ENCODE results near the gene DPEP2NB.
"Not testable (repeated sequence)": the region's sequence is repeated elsewhere in the genome, so short reads cannot be mapped to it uniquely, and the experiment has no call there.

DPEP2NB gene

DNA sequence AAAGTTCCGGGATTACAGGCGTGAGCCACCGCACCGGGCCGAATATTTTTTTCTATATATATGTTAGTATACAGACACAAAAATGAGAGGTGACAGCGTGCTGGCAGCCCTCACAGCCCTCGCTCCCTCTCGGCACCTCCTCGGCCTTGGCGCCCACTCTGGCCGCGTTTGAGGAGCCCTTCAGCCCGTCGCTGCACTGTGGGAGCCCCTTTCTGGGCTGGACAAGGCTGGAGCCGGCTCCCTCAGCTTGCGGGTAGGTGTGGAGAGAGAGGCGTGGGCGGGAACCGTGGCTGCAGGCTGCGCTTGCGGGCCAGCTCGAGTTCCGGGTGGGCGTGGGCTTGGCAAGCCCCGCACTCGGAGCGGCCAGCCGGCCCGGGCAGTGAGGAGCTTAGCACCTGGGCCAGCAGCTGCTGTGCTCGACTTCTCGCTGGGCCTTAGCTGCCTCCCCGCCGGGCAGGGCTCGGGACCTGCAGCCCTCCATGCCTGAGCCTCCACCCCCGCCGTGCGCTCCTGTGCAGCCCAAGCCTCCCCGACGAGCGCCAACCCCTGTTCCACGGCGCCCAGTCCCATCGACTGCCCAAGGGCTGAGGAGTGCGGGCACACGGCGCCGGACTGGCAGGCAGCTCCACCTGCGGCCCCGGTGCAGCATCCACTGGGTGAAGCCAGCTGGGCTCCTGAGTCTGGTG, 33.6 kb downstream of the DPEP2NB start:
- DNase-seq (ENCODE audit: low read depth), result no peak

DNA sequence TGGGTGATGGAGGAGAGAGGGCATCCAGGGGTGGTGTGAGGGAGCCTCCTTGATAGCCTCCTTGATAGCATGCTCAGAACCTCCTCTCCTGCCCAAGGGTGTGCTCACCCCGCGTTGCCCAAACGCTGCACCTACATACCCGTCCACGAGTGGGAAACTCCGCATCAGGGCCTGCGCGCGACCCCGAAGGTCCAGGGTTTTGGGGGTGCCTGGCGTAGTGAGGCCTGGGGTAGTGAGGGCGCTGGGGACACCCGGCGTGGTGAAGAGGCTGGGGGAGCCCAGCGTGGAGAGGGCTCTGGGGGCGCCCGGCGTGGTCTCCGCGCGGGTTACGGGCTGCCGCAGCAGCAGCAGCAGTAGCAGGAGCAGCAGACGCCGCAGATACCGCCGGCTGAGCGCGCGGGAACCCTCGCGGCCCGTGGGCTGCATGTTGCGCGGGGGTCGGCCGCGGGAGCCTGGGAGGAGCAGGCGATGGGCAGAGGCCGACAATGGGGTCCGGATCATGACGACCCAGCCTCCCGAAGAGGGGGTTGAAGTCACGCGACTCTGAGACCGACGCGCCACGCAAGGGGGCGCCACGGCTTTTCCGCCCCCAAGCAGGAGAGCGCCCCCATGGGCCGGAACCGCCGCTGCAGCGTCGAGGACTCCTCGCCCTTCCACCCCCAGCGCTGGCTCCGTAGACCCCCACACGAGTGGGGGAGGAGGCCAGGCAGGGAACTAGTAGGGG, 35.6 kb downstream of the DPEP2NB start, which contains the start of gene DPEP3:
TSS of gene DPEP3 (minus strand) at position 545 of the 724 bp plus-strand sequence. CDS start at position 426, 119 bp downstream.
- no peak for DNase-seq (ENCODE audit: low read depth)

DNA sequence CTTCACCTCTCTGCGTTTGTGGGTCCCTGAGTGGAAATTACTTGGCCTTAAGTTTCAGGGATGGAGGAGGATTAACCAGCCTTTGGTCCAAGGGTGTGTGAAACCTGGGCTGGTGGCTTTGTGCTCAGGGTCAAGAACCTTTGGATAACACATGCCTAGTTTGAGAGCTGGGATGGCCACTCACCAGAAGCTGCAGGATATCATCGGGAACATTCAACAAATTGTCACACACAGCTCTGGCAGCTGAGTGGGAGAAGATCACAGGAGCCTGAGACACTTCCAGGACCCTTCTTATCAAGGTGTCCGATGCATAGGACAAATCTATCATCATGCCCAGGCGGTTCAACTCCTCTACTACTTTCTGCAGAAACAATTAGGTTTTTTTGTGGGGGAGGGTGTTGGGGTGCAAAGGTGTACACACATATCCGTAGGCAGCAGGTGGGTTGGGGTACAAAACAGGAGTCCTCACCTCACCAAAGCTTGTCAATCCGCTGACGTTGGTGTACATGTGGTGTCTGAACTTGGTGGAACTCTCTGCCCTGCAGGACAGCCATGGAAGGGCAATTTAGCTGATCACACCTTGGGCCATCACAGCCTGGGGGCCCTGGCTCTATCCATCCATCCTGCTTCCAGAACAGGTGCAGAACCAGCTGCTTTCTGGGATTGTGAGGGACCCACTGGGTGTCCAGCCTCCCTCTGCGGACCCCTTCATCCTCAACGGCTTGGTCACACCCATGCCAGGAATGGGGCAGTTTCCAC, 38.1 kb downstream of the DPEP2NB start:
- DNase-seq (ENCODE audit: low read depth), result no peak

DNA sequence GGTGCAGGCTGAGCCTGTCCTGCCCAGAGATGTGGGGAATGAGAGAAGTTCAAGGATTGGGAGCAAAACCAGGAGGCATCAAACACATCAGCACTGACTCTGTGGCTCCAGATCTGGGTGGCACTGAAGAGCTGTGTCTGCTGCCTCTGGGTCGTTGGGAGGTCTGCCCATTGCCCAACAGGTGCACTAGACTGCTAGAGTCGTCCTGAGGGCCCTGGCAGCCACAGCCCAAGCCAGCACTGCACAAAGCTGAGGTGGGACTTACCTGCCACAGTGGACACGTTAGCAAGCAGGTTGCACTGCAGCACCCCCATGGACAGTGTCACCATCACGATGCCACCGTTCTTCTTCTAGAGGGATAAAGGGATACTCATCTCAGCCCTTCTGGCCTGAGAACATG, 38.7 kb downstream of the DPEP2NB start:
- DNase-seq (ENCODE audit: low read depth), result no peak

DNA sequence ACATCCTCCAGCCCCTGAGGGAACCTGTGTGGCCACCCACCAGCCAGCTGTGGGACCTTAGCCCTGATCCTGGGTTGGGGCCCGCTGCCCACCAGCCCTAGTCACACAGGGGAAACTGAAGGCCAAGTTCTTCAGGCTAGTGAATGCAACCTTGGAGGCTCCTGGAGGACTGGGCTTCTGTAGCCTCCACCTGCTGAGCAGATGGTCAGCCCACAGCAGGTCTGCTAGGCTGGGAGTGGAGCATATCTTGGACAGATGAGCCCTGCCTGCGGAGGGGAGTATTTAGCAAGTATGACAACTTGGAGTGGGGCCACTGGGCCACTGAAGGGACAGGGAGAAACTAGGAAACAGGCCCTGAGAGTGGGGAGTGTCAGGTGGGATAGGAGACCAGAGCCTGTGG, 39.5 kb downstream of the DPEP2NB start:
- no peak for DNase-seq (ENCODE audit: low read depth)

DNA sequence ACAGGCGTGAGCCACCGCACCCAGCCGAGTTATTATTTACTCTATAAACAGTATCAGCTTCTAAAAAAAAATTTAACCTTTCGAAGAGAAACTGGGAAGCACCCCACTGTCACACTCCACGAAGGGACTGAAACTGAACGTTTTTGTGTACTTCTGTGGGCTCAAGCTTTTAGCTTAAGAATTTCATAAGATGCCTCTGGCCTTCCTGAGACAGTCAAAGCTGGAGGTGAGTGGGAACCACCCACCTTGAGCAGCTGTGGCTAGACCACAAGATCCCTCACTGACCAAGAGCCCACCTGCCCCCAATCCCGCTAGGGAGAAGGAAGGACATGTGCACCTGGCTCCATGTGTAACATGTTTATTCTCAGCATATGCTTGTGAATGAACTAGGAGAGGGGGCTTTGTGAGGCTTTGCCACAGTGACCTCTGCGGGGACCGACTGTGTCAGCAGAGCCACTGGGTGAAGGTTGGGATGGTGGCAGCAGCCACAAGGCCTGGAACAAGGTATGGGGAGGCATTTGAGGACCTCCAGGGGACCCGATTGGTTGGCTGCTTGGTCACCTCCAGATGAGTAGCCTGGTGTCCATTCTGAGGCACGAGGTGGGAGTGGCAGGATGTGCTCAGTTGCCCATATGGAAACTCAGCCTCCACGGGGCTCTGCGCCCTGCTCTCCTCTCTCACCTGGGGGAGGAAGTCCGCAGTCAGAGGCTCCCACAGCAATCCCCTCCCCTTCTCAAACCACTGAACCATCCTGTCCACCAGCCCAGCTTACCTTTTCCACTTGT, 40.2 kb downstream of the DPEP2NB start:
- DNase-seq (ENCODE audit: low read depth), result no peak

DNA sequence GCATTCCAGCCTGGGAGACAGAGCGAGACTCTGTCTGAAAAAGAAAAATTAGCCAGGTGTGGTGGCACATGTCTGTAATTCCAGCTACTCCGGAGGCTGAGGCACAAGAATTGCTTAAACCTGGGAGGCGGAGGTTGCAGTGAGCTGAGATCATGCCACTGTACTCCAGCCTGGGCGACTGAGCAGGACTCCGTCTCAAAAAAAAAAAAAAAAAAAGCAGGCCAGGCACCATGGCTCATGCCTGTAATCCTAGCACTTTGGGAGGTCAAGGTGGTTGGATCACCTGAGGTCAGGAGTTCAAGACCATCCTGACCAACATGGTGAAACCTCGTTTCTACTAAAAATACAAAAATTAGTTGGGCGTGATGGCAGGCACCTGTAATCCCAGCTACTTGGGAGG, 43.4 kb downstream of the DPEP2NB start:
- DNase-seq (ENCODE audit: low read depth), result not testable (repeated sequence)

DNA sequence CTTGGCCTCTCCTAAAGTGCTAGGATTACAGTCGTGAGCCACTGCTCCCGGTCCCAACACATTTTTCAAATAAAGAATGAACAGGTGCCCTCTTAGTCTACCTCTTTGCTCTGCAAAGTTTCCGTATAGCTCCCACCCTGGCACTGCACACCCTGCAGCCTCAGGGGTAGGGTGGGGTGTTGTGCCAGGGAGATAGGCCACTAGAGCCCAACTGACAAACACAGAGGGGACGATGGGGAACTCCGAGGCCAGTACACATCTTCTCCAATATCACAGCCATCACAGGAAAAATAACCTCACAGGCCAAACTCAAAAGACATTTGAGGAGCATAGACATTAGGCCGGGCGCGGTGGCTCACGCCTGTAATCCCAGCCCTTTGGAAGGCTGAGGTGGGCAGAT, 44.6 kb downstream of the DPEP2NB start:
- DNase-seq (ENCODE audit: low read depth), result no peak

DNA sequence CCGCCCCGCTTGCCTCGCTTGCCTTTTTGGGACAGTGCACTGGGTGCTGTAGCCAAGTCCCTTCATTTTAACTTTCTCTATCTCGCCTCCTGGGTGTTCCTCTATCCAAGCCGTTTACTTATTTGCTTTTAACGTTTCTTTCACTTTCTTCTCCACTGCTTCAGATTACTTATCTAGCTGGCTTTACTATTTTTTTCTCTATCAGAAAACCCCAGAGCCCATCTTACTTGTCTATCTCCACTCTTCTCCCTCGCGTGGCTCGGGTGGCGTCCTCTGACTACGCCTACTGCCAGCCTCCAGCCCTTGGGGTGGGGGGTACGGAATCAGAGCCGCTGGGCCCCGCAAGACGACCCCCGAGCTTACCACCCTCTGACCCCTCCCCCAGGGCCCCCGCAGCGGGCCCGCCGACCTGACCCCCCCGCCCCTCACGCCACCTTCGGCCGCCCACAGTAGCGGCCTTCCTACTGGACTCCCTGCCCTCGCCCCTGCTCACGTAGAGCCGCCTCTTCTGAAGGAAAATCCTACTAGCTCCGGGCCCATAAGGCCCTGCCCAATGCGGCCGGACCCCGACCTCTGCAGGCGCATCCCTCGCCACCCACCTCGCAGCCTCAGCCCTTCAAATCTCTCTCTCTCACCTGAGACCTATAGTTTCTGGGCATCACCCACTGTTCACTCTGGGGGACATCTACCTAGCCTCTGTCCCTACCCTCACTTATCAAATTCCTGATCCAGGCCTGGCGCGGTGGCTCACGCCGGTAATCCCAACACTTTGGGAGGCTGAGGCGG, 46.3 kb downstream of the DPEP2NB start:
- DNase-seq (ENCODE audit: low read depth), result peak; percentile 34

DNA sequence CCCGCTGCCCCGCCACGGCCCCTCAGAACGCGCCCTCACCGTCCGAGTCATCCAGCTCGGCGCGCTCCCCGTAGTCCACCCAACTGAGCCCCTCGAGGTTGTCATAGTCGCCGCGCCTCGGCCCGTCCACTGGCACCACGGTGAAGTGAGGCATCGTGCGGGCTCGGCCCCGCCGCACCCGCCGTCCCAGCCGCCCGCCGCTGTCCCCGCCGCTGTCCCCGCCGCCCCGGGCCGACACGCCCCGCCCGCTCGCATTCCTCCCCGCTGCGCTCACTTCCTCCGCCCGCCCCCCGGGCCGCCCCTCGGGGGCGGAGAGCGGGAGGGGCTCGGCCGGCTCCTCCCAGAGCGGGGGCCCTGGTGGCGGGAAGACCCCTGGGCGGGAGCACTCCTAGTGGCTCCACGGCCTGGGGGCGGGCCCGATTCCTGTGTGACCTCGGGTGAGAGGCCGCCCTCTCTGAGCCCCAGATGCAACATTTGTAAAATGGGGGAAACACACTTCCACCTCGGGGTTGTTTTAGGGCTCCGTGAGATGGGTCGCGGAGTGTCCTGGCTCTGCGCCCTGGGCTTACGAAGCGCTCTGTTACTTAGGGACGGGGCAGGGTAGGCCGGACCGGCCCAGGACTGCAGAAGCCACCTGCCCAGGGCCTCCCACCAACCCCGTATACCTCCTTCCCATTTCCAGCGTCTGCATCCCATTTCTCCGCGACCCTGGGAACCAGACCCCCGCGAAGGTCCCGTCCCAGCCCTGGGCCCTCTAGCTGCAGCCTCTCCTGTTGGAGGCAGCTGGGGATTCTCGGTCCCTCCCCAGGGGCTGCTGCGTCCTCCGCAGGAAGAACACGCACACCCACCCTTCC, 47.1 kb downstream of the DPEP2NB start, which contains the start of gene SLC12A4:
TSS of gene SLC12A4 (minus strand) at position 238 of the 854 bp plus-strand sequence. CDS start at position 154, 84 bp downstream.
- DNase-seq (ENCODE audit: low read depth), result peak; percentile 70

DNA sequence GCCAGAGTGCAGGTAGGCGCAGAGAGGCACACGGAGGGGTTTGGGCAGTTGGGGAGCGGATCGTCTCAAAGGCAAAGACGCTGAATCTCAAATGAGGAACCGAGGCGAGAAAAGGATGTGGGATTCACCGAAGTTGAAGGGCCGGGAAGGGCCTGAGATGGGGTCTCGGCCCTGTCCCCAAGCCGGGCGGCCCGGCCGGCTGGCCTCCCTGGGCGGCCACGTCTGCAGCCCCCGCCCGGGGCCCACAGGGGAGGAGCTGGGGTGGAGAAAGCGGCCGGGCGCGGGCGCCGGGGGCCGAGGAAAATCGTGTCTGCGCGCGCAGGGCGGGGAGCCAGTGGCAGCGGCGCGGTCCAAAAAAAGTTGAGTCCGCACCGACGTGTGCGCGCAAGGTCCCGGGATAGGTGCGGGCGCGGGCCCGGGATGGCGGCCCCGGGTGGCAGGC, 47.7 kb downstream of the DPEP2NB start:
- peak; percentile 36 for DNase-seq (ENCODE audit: low read depth)

DNA sequence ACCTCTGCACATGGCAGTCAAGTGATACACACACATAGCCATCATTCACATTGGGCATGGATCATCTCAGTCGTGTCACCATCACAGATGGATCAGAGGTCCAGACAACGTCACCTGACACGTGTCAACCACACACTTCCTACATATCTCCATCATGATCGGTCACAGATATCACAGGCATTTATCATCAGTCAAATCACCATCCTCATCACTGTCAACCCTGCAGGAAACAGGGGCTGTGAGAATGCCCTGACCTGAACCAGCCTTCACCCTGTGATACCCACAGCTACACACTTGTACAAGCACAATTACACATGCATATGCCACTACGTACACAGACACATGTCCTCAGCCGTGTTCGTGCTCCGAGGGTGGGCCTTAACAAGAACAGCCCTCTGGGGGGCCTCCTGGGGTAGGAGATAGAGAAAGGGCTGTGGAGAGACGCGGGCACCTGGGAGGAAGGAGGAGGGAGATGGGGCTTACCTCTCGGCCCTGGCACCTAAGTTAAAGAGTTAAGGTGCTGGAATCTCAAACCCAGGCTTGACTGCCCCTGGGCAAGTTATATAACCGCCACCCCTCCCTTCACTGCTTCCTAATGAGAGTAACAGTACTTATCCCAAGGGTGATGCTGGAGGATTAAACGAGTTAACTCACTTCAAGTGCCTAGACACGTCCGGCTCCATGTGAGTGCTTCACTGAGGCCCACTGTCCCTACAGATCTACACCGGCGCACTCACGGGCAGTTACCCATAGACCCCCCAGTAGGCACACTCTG, 48.3 kb downstream of the DPEP2NB start:
- DNase-seq (ENCODE audit: low read depth), result peak; percentile 33

DNA sequence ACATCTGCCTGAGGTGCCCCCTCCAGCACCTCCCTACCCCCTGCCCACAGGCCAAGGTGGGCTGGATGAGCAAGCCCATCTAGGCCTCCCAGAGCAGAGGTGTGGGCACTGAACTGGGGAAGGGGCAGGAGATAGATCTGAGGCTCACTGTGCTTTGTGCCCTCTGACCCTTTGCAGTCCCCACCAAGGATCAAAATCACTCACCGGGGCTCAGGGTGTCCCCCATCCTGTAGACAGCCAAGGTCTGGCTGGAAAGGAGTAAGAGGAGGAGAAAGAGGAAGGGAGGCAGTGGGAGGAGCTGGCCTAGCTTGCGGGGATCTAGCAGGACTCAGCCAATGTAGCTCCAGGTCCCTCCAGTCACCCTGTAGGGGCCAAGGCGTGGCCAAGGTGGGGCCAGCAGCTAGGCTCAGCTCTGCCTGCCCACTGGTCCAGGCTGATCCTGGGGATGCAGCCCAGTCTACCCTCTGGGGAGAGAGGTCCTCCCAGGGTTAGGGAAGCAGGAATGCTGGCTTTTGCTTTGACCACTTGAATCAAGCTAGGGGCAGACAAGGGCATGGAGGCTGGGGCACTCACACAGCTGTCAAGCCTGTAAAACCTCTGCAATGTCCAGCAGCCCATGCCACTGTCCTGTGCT, 49.0 kb downstream of the DPEP2NB start:
- peak; percentile 53 for DNase-seq (ENCODE audit: low read depth)

DNA sequence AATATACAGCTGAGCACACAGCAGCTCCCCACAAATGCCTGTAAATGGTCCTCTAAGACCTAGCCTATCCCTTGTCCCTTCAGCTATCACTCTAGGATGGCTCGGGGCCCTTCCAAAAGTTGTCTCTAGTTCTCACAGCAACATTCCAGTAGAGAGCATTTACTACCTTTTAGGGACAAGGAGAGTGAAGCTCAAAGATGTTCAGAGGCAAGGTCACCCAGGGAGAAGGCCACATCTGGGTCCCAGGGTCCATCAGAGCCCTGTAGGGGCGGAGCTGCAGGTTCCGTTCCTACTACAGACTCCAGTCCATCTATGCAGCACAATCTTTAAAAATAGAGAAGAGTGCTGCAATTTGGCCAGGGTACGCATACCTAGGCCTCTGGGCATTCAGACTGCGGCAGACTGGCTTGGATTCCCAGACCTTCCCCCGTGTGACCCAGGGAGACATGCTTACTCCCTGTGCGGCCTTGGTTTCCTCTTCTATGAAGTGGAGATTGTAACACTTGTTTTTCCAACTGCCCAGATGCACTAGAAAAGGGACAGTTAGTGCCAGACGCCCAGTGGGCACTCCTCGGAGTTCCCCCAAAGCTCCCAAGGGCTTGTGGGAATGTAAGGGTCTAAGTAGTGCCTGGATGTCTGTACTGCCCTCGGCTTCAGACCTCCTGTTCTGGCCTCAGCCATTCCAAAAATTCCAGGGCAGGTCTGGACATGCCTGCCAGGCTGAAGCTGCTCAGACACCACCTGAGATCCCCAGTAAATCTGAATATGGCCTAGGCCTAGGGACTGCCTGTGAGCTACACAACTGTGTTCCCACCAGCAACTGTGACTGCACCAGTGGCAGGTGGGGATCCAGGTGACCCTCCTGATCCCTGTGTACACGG, 49.8 kb downstream of the DPEP2NB start:
- peak; percentile 41 for DNase-seq (ENCODE audit: low read depth)

DNA sequence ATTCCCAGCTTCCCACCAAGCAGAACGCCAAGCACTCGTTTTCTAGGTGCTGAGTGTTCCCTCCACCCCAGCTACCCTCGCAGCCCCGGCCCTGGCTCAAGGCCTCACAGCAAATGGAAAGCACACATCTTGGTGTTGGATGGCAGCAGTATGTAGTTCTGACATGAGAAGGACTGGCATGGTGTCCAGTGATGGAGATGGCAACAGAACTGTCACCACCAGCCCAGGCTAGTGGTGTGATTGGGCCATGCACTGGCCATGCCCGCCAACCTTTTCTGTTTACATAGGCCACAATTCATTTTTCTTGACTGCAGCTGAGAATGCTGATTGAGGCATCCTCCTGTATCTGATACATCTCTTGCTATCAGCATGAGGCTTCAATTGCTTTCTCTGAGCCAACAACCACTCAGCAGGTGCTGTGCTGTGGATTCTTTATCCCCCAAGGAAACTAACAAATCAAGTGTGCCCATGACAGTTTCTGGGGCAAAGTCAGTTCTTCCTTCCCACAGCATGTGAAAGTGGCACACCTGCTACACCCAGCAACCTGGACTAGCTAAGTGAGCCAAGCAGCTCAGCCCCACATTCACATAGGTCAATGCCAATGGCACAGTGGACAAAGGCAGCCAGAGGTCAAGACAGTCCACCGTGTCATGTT, 51.1 kb downstream of the DPEP2NB start:
- no peak for DNase-seq (ENCODE audit: low read depth)

DNA sequence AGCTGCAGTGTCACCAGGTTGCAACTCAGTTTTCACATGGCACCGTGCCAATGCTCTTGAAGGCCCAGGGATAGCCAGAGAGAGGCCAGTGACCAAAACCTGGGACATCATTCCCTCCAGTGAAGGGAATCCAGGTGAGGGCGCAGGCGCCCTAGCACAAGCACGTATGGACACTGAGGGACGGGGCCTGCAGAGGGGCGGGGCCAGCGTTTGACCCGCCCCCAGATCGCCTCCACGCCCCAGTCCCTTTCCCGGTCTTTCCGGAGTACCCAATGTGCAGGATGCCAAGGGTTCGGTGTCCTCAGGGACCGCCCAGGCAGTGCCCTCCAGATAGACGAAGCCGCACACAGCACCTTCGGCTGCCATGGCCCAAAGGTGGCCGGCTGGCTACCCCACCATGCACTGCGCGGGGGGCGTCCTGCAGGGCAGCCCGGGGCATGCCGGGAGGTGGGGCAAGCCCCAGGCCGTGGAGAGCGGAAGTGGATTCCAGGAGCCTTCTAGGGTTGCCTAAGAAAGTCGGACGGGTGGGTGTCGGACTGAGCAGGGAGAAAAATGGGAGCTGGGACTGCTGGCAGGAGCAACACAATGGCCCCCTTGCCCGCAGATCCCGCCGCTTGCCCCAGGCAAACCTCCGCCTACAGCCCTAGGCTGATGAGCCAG, 51.9 kb downstream of the DPEP2NB start:
- no peak for DNase-seq (ENCODE audit: low read depth)

All from iris pigment epithelial cell (primary cell).